Measurements from ENCODE around the gene CDH15. TPM values are rescaled to one million over a fixed set of nuclear protein-coding genes. Genes with fewer than 3 reads are reported as not detected.
"Not testable (repeated sequence)": the region's sequence is repeated elsewhere in the genome, so short reads cannot be mapped to it uniquely, and the experiment has no call there.

The CDH15 gene
- total and polyA plus RNA-seq, 4 donors: 0.09 to 2.1 (median 1.3) TPM

- TF ChIP-seq CTCF (IDR thresholded peaks at IDR 0.05; ENCODE audit: control extremely low read depth, extremely low read depth): no peak
- Histone ChIP-seq H3K4me3 (no peak overlapping the region), H3K9ac (ENCODE audit: insufficient read depth in 1 of 2, low read length in 2 of 2) (no peak overlapping the region), H3K27me3 (ENCODE audit: control insufficient read depth in 3 of 3, insufficient read depth in 3 of 3, low read length in 2 of 3) (peaks cover 0 to 4% (median 0%) of the 10 kb centered on the region in 3 donors), H3K9me3 (ENCODE audit: control insufficient read depth in 4 of 4, insufficient read depth in 3 of 4, low read length in 3 of 4) (no peaks in the 10 kb centered on the region), H3K4me1 (ENCODE audit: control insufficient read depth in 5 of 5, insufficient read depth in 5 of 5, low read length in 5 of 5) (peaks cover 0 to 2% (median 0%) of the 10 kb centered on the region in 5 donors), H3K27ac (ENCODE audit: low read depth in 1 of 2, low read length in 1 of 2) (no peak overlapping the region), H3K36me3 (ENCODE audit: control insufficient read depth in 4 of 4, insufficient read depth in 4 of 4, low read length in 4 of 4) (no peaks in the 10 kb centered on the region)
- DNase-seq (peak in 2 of 3 donors; percentile 50 to 51), ATAC-seq (ENCODE audit: insufficient read depth, low FRiP score) (no peak)
- WGBS, 2 donors: 69 to 81% methylated on average over 47 to 48 of the region's 48 CpGs
Measured at GRCh38 chr16:89184933-89185794, 13.6 kb downstream of the CDH15 start.

GRCh38 chr16:89185887-89186592 is 14.5 kb downstream of the CDH15 start:
- not testable (repeated sequence) for ATAC-seq (ENCODE audit: insufficient read depth, low FRiP score); H3K36me3 ChIP-seq (ENCODE audit: control insufficient read depth in 4 of 4, insufficient read depth in 4 of 4, low read length in 4 of 4); DNase-seq; H3K9me3 ChIP-seq (ENCODE audit: control insufficient read depth in 4 of 4, insufficient read depth in 3 of 4, low read length in 3 of 4); H3K4me1 ChIP-seq (ENCODE audit: control insufficient read depth in 5 of 5, insufficient read depth in 5 of 5, low read length in 5 of 5); H3K27me3 ChIP-seq (ENCODE audit: control insufficient read depth in 3 of 3, insufficient read depth in 3 of 3, low read length in 2 of 3); H3K4me3 ChIP-seq; H3K9ac ChIP-seq (ENCODE audit: insufficient read depth in 1 of 2, low read length in 2 of 2); H3K27ac ChIP-seq (ENCODE audit: low read depth in 1 of 2, low read length in 1 of 2)
- WGBS, 2 donors: 93 to 94% methylated on average over 29 to 30 of the region's 30 CpGs

GRCh38 chr16:89186593-89187031 is 15.1 kb downstream of the CDH15 start:
- H3K36me3 ChIP-seq (ENCODE audit: control insufficient read depth in 4 of 4, insufficient read depth in 4 of 4, low read length in 4 of 4); H3K27ac ChIP-seq (ENCODE audit: low read depth in 1 of 2, low read length in 1 of 2); H3K9ac ChIP-seq (ENCODE audit: insufficient read depth in 1 of 2, low read length in 2 of 2); ATAC-seq (ENCODE audit: insufficient read depth, low FRiP score); H3K4me1 ChIP-seq (ENCODE audit: control insufficient read depth in 5 of 5, insufficient read depth in 5 of 5, low read length in 5 of 5); DNase-seq; H3K9me3 ChIP-seq (ENCODE audit: control insufficient read depth in 4 of 4, insufficient read depth in 3 of 4, low read length in 3 of 4); H3K4me3 ChIP-seq: not testable (repeated sequence)
- peaks cover 0 to 12% (median 3%) of the 10 kb centered on the region in 3 donors for H3K27me3 ChIP-seq (ENCODE audit: control insufficient read depth in 3 of 3, insufficient read depth in 3 of 3, low read length in 2 of 3)
- WGBS, 2 donors: 92 to 94% methylated on average over 20 of the region's 20 CpGs

GRCh38 chr16:89187032-89187769 is 15.7 kb downstream of the CDH15 start:
- no peaks in the 10 kb centered on the region for H3K9me3 ChIP-seq (ENCODE audit: control insufficient read depth in 4 of 4, insufficient read depth in 3 of 4, low read length in 3 of 4)
- DNase-seq: peak in 2 of 3 donors; percentile 46 to 60
- peaks cover 0 to 12% (median 3%) of the 10 kb centered on the region in 3 donors for H3K27me3 ChIP-seq (ENCODE audit: control insufficient read depth in 3 of 3, insufficient read depth in 3 of 3, low read length in 2 of 3)
- 60 to 61% methylated on average over 19 of the region's 19 CpGs for WGBS, 2 donors
- no peaks in the 10 kb centered on the region for H3K36me3 ChIP-seq (ENCODE audit: control insufficient read depth in 4 of 4, insufficient read depth in 4 of 4, low read length in 4 of 4)
- no peak overlapping the region for H3K4me3 ChIP-seq
- no peak overlapping the region for H3K27ac ChIP-seq (ENCODE audit: low read depth in 1 of 2, low read length in 1 of 2)
- H3K4me1 ChIP-seq (ENCODE audit: control insufficient read depth in 5 of 5, insufficient read depth in 5 of 5, low read length in 5 of 5): peaks cover 0 to 2% (median 0%) of the 10 kb centered on the region in 5 donors
- H3K9ac ChIP-seq (ENCODE audit: insufficient read depth in 1 of 2, low read length in 2 of 2): no peak overlapping the region
- no peak for ATAC-seq (ENCODE audit: insufficient read depth, low FRiP score)
- no peak for TF ChIP-seq CTCF (IDR thresholded peaks at IDR 0.05; ENCODE audit: control extremely low read depth, extremely low read depth)
